K562 (cell line): ENCODE data around the gene BSPRY. TPM values are rescaled to one million over a fixed set of nuclear protein-coding genes. Genes with fewer than 3 reads are reported as not detected.

ENCODE experiments used
- ARID2 ChIP-seq: fragments of 450-650 bp; IDR thresholded peaks from 2 replicates; pipeline ENCODE4 v1.6.1; 2017; ENCODE audit warnings: antibody characterized with exemption, mild to moderate bottlenecking
- ARNT ChIP-seq, 2 experiments: fragments of 450-650 bp; IDR thresholded peaks; 2 replicates each; pipeline ENCODE4 v1.6.1; 2016; ENCODE audit warnings: mild to moderate bottlenecking in 1 of 2
- BHLHE40 ChIP-seq: IDR thresholded peaks from 2 replicates; pipeline ENCODE4 v1.6.1; 2011; ENCODE audit warnings: low read length, improper control_type of control experiment
- DDX20 ChIP-seq: fragments of 450-650 bp; IDR thresholded peaks from 2 replicates; pipeline ENCODE4 v1.6.1; 2016; ENCODE audit warnings: missing genetic modification characterization, low read depth, mild to moderate bottlenecking, missing compliant biosample characterization, moderate library complexity
- DPF2 ChIP-seq: fragments of 450-650 bp; IDR thresholded peaks from 2 replicates; pipeline ENCODE4 v1.6.1; 2016
- FOXP1 ChIP-seq: sonication (generic); formaldehyde crosslinking; IDR thresholded peaks from 2 replicates; pipeline ENCODE4 v1.8.0; 2022; ENCODE audit warnings: mild to moderate bottlenecking, missing genetic modification reagents
- GABPB2 ChIP-seq: fragments of 250-450 bp; sonication (Bioruptor Pico); conservative IDR thresholded peaks from 2 replicates; pipeline ENCODE4 v1.5.1; 2021; ENCODE audit warnings: mild to moderate bottlenecking
- GTF2E2 ChIP-seq: fragments of 200-800 bp; sonication (Bioruptor generic); IDR thresholded peaks from 2 replicates; pipeline ENCODE4 v1.6.1; 2016; ENCODE audit warnings: missing genetic modification characterization, missing compliant biosample characterization
- HMG20B ChIP-seq: fragments of 250-450 bp; sonication (Bioruptor Pico); IDR thresholded peaks from 2 replicates; pipeline ENCODE4 v1.5.0; 2021; ENCODE audit warnings: mild to moderate bottlenecking
- KDM2B ChIP-seq: fragments of 250-450 bp; sonication (Bioruptor Pico); IDR thresholded peaks from 2 replicates; pipeline ENCODE4 v1.8.0; 2021; ENCODE audit warnings: mild to moderate bottlenecking, moderate library complexity
- MEF2A ChIP-seq: IDR thresholded peaks from 2 replicates; pipeline ENCODE4 v1.6.1; 2011; ENCODE audit warnings: low read depth, mild to moderate bottlenecking, low read length, moderate library complexity; ENCODE audit not compliant: control insufficient read depth
- MIER1 ChIP-seq: fragments of 450-650 bp; IDR thresholded peaks from 2 replicates; pipeline ENCODE4 v1.6.1; 2016; ENCODE audit warnings: antibody characterized with exemption, mild to moderate bottlenecking, low read depth
- MYBL2 ChIP-seq, 2 experiments: fragments of 450-650 bp in 1 of 2; sonication (generic) in 1 of 2; formaldehyde crosslinking in 1 of 2; IDR thresholded peaks; 2 replicates each; pipeline versions ENCODE4 v1.6.1 to v1.8.1; 2017 to 2022; ENCODE audit warnings: borderline replicate concordance in 1 of 2, inconsistent platforms in 1 of 2, low read depth in 1 of 2, mild to moderate bottlenecking in 1 of 2, missing genetic modification reagents in 1 of 2, moderate library complexity in 1 of 2
- NEUROD1 ChIP-seq: fragments of 150-350 bp; IDR thresholded peaks from 2 replicates; pipeline ENCODE4 v1.6.1; 2014; ENCODE audit warnings: borderline replicate concordance, low read length, low read depth; ENCODE audit not compliant: partially characterized antibody
- NFIX ChIP-seq: fragments of 250-450 bp; sonication (Bioruptor Pico); IDR thresholded peaks from 2 replicates; pipeline ENCODE4 v1.4.0; 2020; ENCODE audit warnings: low read depth, mild to moderate bottlenecking, moderate library complexity
- POLR2A ChIP-seq: fragments of 450-650 bp; conservative IDR thresholded peaks from 2 replicates; pipeline ENCODE4 v1.6.1; 2016
- RAD51 ChIP-seq: fragments of 450-650 bp; IDR thresholded peaks from 2 replicates; pipeline ENCODE4 v1.7.1; 2016; ENCODE audit warnings: low read depth, mild to moderate bottlenecking, borderline replicate concordance
- SAP30 ChIP-seq: fragments of 200-600 bp; sonication (generic); IDR thresholded peaks from 2 replicates; pipeline ENCODE4 v1.6.1; 2012; ENCODE audit warnings: borderline replicate concordance, low read depth, mild to moderate bottlenecking, moderate library complexity, low read length, control low read depth, inconsistent platforms; ENCODE audit not compliant: insufficient read depth, poor library complexity, severe bottlenecking
- SIRT6 ChIP-seq: IDR thresholded peaks from one replicate; pipeline ENCODE4 v1.6.1; 2012; ENCODE audit warnings: low read depth, mild to moderate bottlenecking, control low read depth, inconsistent platforms, low read length, moderate library complexity
- U2AF1 ChIP-seq: fragments of 200-400 bp; formaldehyde crosslinking; optimal IDR thresholded peaks from 2 replicates; pipeline ENCODE3; 2017; ENCODE audit warnings: mild to moderate bottlenecking, low read depth, low read length, moderate library complexity
- ZC3H8 ChIP-seq: fragments of 450-650 bp; IDR thresholded peaks from 2 replicates; pipeline ENCODE4 v1.6.1; 2017
- ZFX ChIP-seq: sonication (generic); formaldehyde crosslinking; IDR thresholded peaks from 2 replicates; pipeline ENCODE4 v1.8.0; 2022; ENCODE audit warnings: mild to moderate bottlenecking, missing genetic modification reagents, moderate library complexity
- ZNF347 ChIP-seq: fragments of 450-650 bp; formaldehyde crosslinking; IDR thresholded peaks from 2 replicates; pipeline ENCODE4 v1.4.0; 2020; ENCODE audit warnings: low read depth, mild to moderate bottlenecking, moderate library complexity
- ZNF696 ChIP-seq: fragments of 250-450 bp; sonication (Bioruptor Pico); conservative IDR thresholded peaks from 2 replicates; pipeline ENCODE4 v1.4.0; 2020; ENCODE audit warnings: mild to moderate bottlenecking, moderate library complexity
- ZSCAN29 ChIP-seq: fragments of 450-650 bp; IDR thresholded peaks from 2 replicates; pipeline ENCODE4 v1.6.1; 2017
- polyA plus RNA-seq, 8 experiments: library from polyadenylated mRNA; depleted of rRNA in 4 of 8; stranded (reverse) in 5 of 8; unstranded in 3 of 8; fragments of >200 nt; fragmentation: Nextera tagmentation in 2 of 8; fragmentation: Illumina TruSeq in 1 of 8; extraction: Ambion mirVana in 2 of 8; extraction: Trizol in 1 of 8; gene quantifications; 2 replicates each; pipeline versions ENCODE4 v1.2.1 to v1.2.3, GENCODE V29; 2011 to 2014; ENCODE audit warnings: inconsistent platforms in 1 of 8, missing spikeins in 1 of 8
- total RNA-seq, 7 experiments: library from RNA; depleted of rRNA in 6 of 7; stranded (reverse); fragments of >200 nt in 6 of 7; fragmentation: Illumina TruSeq in 2 of 7; extraction: Trizol in 2 of 7; gene quantifications; 2 replicates each; pipeline versions ENCODE4 v1.2.1 to v1.2.3, GENCODE V29; 2011 to 2021; ENCODE audit warnings: low replicate concordance in 1 of 7
- TF ChIP-seq, protein P1 (sequence below): sonication (generic); formaldehyde crosslinking; IDR thresholded peaks from 2 replicates; pipeline ENCODE4 v1.8.0; 2022; ENCODE audit warnings: mild to moderate bottlenecking, missing genetic modification reagents
- TF ChIP-seq, protein P2 (sequence below): sonication (generic); formaldehyde crosslinking; IDR thresholded peaks from 2 replicates; pipeline ENCODE4 v1.8.1; 2022; ENCODE audit warnings: missing genetic modification reagents
- TF ChIP-seq, protein P3 (sequence below): sonication (generic); formaldehyde crosslinking; IDR thresholded peaks from 2 replicates; pipeline ENCODE4 v1.8.0; 2023; ENCODE audit warnings: mild to moderate bottlenecking, missing genetic modification reagents
- TF ChIP-seq, protein P4 (sequence below): sonication (generic); formaldehyde crosslinking; IDR thresholded peaks from 2 replicates; pipeline ENCODE4 v1.5.0; 2020; ENCODE audit warnings: missing genetic modification reagents

The BSPRY gene
- total and polyA plus RNA-seq, 9 of the 15 experiments (the other 6 are each of a cell fraction or from before 2014, with no cell fraction given) = 0.07 to 0.67 (median 0.18) TPM

DNA sequence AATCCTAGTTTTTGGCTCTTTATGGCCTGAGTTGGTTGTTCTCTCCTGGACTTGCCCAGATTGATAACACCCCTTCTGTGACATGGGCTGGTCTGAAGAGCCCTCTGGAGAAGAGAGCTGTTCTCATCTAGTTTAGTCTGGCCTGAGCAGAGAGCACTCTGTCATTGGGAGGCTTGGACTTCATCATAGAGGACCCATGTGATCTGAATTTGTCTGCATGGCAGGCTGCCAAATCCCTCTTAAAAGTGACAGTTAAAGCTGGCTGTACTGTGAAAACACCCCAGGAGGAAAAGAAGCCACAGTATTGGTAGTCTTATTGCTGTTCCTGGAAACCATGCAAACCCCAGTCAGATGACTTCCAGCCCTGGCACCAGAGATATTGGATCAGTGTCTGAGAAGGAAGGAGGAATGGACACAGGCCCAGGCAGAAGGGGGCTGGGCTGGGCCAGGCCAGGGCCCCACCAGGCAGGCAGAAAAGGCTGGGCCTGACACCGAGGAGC lies 5.6 kb upstream of the BSPRY start (continued):
- TF ChIP-seq ARNT (IDR thresholded peaks at IDR 0.05) (no peak), ZNF347 (CRISPR knock-in tag) (no peak), GTF2E2 (tag) (no peak), ZSCAN29 (no peak), MIER1 (no peak), ZC3H8 (no peak), POLR2A (no peak), GABPB2 (CRISPR knock-in tag) (no peak), BHLHE40 (no peak), ZNF696 (CRISPR knock-in tag) (no peak), ARID2 (no peak), DDX20 (tag) (no peak), FOXP1 (no peak), NEUROD1 (no peak), MEF2A (no peak), SAP30 (no peak), HMG20B (CRISPR knock-in tag) (no peak), KDM2B (CRISPR knock-in tag) (no peak), MYBL2 (IDR thresholded peaks at IDR 0.05; ENCODE audit: low read depth) (no peak), MYBL2 (CRISPR knock-in tag; IDR thresholded peaks at IDR 0.05; ENCODE audit: borderline replicate concordance) (no peak), NFIX (CRISPR knock-in tag) (peak; percentile 78), U2AF1 (no peak), ZFX (CRISPR knock-in tag) (peak; percentile 72), DPF2 (no peak), RAD51 (peak; percentile 60; the same call in 1 of the 2 replicates), SIRT6 (no peak)
- TF ChIP-seq, protein P1, sequence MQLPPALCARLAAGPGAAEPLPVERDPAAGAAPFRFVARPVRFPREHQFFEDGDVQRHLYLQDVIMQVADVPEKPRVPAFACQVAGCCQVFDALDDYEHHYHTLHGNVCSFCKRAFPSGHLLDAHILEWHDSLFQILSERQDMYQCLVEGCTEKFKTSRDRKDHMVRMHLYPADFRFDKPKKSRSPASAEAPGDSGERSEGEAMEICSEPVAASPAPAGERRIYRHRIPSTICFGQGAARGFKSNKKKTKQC (CRISPR knock-in tag) = no peak
- TF ChIP-seq, protein P2, sequence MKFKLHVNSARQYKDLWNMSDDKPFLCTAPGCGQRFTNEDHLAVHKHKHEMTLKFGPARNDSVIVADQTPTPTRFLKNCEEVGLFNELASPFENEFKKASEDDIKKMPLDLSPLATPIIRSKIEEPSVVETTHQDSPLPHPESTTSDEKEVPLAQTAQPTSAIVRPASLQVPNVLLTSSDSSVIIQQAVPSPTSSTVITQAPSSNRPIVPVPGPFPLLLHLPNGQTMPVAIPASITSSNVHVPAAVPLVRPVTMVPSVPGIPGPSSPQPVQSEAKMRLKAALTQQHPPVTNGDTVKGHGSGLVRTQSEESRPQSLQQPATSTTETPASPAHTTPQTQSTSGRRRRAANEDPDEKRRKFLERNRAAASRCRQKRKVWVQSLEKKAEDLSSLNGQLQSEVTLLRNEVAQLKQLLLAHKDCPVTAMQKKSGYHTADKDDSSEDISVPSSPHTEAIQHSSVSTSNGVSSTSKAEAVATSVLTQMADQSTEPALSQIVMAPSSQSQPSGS (CRISPR knock-in tag) = no peak
- TF ChIP-seq, protein P3, sequence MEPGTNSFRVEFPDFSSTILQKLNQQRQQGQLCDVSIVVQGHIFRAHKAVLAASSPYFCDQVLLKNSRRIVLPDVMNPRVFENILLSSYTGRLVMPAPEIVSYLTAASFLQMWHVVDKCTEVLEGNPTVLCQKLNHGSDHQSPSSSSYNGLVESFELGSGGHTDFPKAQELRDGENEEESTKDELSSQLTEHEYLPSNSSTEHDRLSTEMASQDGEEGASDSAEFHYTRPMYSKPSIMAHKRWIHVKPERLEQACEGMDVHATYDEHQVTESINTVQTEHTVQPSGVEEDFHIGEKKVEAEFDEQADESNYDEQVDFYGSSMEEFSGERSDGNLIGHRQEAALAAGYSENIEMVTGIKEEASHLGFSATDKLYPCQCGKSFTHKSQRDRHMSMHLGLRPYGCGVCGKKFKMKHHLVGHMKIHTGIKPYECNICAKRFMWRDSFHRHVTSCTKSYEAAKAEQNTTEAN (CRISPR knock-in tag) = no peak
- TF ChIP-seq, protein P4, sequence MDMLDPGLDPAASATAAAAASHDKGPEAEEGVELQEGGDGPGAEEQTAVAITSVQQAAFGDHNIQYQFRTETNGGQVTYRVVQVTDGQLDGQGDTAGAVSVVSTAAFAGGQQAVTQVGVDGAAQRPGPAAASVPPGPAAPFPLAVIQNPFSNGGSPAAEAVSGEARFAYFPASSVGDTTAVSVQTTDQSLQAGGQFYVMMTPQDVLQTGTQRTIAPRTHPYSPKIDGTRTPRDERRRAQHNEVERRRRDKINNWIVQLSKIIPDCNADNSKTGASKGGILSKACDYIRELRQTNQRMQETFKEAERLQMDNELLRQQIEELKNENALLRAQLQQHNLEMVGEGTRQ (CRISPR knock-in tag) = peak; percentile 45
